ENCODE results near the gene ENAH. TPM values are rescaled to one million over a fixed set of nuclear protein-coding genes. Genes with fewer than 3 reads are reported as not detected.

Gene ENAH
- total RNA-seq, 1 experiment from 2014 or later = 420 TPM

- H3K9me3 Mint-ChIP-seq (ENCODE audit: unreplicated experiment) = no peaks in the 10 kb centered on the region
- POLR2A ChIA-PET = interaction anchor here (0.7 to 4.1 kb wide), 7 partner anchors 7 to 466 kb away, joined by 3 to 20 read pairs (median 4); partner anchors contain the start of gene SRP9
- no peak overlapping the region for H3K27ac Mint-ChIP-seq (ENCODE audit: low read depth, unreplicated experiment)
- no TSS peak for BruUV-seq (replicated peaks)
- no peaks in the 10 kb centered on the region for H3K27me3 Mint-ChIP-seq (ENCODE audit: insufficient read depth, unreplicated experiment)
- TF ChIP-seq, protein P1, sequence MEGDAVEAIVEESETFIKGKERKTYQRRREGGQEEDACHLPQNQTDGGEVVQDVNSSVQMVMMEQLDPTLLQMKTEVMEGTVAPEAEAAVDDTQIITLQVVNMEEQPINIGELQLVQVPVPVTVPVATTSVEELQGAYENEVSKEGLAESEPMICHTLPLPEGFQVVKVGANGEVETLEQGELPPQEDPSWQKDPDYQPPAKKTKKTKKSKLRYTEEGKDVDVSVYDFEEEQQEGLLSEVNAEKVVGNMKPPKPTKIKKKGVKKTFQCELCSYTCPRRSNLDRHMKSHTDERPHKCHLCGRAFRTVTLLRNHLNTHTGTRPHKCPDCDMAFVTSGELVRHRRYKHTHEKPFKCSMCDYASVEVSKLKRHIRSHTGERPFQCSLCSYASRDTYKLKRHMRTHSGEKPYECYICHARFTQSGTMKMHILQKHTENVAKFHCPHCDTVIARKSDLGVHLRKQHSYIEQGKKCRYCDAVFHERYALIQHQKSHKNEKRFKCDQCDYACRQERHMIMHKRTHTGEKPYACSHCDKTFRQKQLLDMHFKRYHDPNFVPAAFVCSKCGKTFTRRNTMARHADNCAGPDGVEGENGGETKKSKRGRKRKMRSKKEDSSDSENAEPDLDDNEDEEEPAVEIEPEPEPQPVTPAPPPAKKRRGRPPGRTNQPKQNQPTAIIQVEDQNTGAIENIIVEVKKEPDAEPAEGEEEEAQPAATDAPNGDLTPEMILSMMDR (IDR thresholded peaks at IDR 0.05; ENCODE audit: unreplicated experiment) = no peak
- no peaks in the 10 kb centered on the region for H3K36me3 Mint-ChIP-seq (ENCODE audit: insufficient read depth, unreplicated experiment)
- H3K4me1 Mint-ChIP-seq (ENCODE audit: insufficient read depth, unreplicated experiment) = peaks cover 8% of the 10 kb centered on the region
- DNase-seq (ENCODE audit: unreplicated experiment) = no peak
- H3K4me3 Mint-ChIP-seq (ENCODE audit: unreplicated experiment) = no peak overlapping the region
- CTCF ChIA-PET = no interaction called here
- intact Hi-C loops (cut with micrococcal nuclease) = no loop called here
Measured at GRCh38 chr1:225532240-225532944, 120.5 kb downstream of the ENAH start.

GRCh38 chr1:225529726-225530125, 123.2 kb downstream of the ENAH start:
- Mint-ChIP-seq H3K36me3 (ENCODE audit: insufficient read depth, unreplicated experiment) (no peaks in the 10 kb centered on the region), H3K27ac (ENCODE audit: low read depth, unreplicated experiment) (no peak overlapping the region), H3K27me3 (ENCODE audit: insufficient read depth, unreplicated experiment) (no peaks in the 10 kb centered on the region), H3K9me3 (ENCODE audit: unreplicated experiment) (no peaks in the 10 kb centered on the region), H3K4me3 (ENCODE audit: unreplicated experiment) (no peak overlapping the region), H3K4me1 (ENCODE audit: insufficient read depth, unreplicated experiment) (peaks cover 13% of the 10 kb centered on the region)
- BruUV-seq (replicated peaks) = no TSS peak
- CTCF ChIA-PET = interaction anchor here (0.6 to 1.6 kb wide), 8 partner anchors 24 to 315 kb away, joined by 3 to 8 read pairs (median 3); partner anchors contain the start of gene SRP9
- POLR2A ChIA-PET = interaction anchor here (0.7 kb wide), 1 partner anchor 23 kb away, joined by 3 read pairs; no protein-coding TSS in a partner anchor
- DNase-seq (ENCODE audit: unreplicated experiment) = no peak
- intact Hi-C loops (cut with micrococcal nuclease) = no loop called here
- TF ChIP-seq, protein P1 (IDR thresholded peaks at IDR 0.05; ENCODE audit: unreplicated experiment) = no peak

DNA sequence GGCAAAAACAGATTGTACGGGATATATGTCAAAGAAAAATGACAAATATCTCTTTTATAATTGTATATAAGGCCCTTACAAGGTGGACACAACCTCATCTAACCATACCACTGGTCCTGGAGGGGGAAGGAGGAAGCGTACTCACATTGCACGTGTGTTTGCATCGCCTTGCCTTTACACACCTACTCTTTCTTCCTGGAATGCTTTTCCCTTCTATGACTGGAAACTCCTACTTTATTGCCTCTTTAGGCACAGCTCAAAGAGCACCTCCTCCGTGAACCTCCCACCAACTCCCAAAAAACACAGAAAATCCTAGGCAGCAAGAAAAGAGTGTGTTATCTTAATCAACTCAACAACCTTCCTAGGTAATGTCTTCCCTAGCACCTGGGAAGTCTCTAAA, 125.3 kb downstream of the ENAH start:
- no peaks in the 10 kb centered on the region for H3K27me3 Mint-ChIP-seq (ENCODE audit: insufficient read depth, unreplicated experiment)
- TF ChIP-seq, protein P1 (IDR thresholded peaks at IDR 0.05; ENCODE audit: unreplicated experiment) = no peak
- ChIA-PET POLR2A (interaction anchor here (0.6 to 1.3 kb wide), 7 partner anchors 9 to 127 kb away, joined by 3 to 5 read pairs (median 3); no protein-coding TSS in a partner anchor), CTCF (interaction anchor here (0.5 to 2.1 kb wide), 6 partner anchors 8 to 285 kb away, joined by 3 to 11 read pairs (median 3); no protein-coding TSS in a partner anchor)
- intact Hi-C loops (cut with micrococcal nuclease) = no loop called here
- H3K9me3 Mint-ChIP-seq (ENCODE audit: unreplicated experiment) = no peaks in the 10 kb centered on the region
- BruUV-seq (replicated peaks) = no TSS peak
- H3K36me3 Mint-ChIP-seq (ENCODE audit: insufficient read depth, unreplicated experiment) = no peaks in the 10 kb centered on the region
- no peak for DNase-seq (ENCODE audit: unreplicated experiment)
- peaks cover 5% of the 10 kb centered on the region for H3K4me1 Mint-ChIP-seq (ENCODE audit: insufficient read depth, unreplicated experiment)
- no peak overlapping the region for H3K4me3 Mint-ChIP-seq (ENCODE audit: unreplicated experiment)
- no peak overlapping the region for H3K27ac Mint-ChIP-seq (ENCODE audit: low read depth, unreplicated experiment)

GRCh38 chr1:225526878-225527277, 126.0 kb downstream of the ENAH start:
- no peaks in the 10 kb centered on the region for H3K27me3 Mint-ChIP-seq (ENCODE audit: insufficient read depth, unreplicated experiment)
- intact Hi-C loops (cut with micrococcal nuclease) = no loop called here
- no peaks in the 10 kb centered on the region for H3K9me3 Mint-ChIP-seq (ENCODE audit: unreplicated experiment)
- ChIA-PET CTCF (interaction anchor here (0.6 to 2.6 kb wide), 8 partner anchors 9 to 251 kb away, joined by 3 to 11 read pairs (median 5); partner anchors contain the start of gene SRP9), POLR2A (interaction anchor here (0.6 to 4.4 kb wide), 6 partner anchors 7 to 37 kb away, joined by 3 to 20 read pairs (median 4); no protein-coding TSS in a partner anchor)
- H3K36me3 Mint-ChIP-seq (ENCODE audit: insufficient read depth, unreplicated experiment) = no peaks in the 10 kb centered on the region
- TF ChIP-seq, protein P1 (IDR thresholded peaks at IDR 0.05; ENCODE audit: unreplicated experiment) = no peak
- peaks cover 5% of the 10 kb centered on the region for H3K4me1 Mint-ChIP-seq (ENCODE audit: insufficient read depth, unreplicated experiment)
- DNase-seq (ENCODE audit: unreplicated experiment) = peak; percentile 56
- no TSS peak for BruUV-seq (replicated peaks)
- no peak overlapping the region for H3K27ac Mint-ChIP-seq (ENCODE audit: low read depth, unreplicated experiment)
- no peak overlapping the region for H3K4me3 Mint-ChIP-seq (ENCODE audit: unreplicated experiment)

All from MCF 10A (cell line).